8988T (cell line): ENCODE data around the gene MYOM3.
"Not testable (repeated sequence)": the region's sequence is repeated elsewhere in the genome, so short reads cannot be mapped to it uniquely, and the experiment has no call there.

Source experiments
- DNase-seq: peaks from one replicate; pipeline ENCODE4 v3.0.0; 2011

Gene MYOM3

GRCh38 chr1:24022581-24023361, 89.2 kb downstream of the MYOM3 start:
- DNase-seq = peak; percentile 44

GRCh38 chr1:24021403-24022266, 90.3 kb downstream of the MYOM3 start:
- no peak for DNase-seq

DNA sequence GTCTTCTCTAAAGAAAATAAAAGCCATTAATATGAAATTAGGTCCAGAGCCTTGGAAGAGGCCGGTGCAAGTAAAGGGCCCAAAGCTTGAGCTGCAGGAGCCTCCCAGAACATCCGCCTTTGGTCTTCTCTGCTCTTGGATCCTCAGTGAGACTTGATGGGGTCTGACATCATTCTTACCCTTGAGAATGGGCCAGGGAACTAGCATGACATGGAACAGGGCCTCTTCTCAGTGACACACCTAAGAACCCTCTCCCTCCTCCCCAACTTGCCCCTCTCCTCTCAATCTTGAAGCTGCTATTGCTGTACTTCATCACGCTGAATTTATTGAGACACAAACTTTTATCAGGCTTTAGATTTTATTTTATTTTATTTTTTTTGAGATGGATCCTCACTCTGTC, 91.5 kb downstream of the MYOM3 start:
- DNase-seq = no peak

GRCh38 chr1:24020025-24020424, 91.9 kb downstream of the MYOM3 start:
- DNase-seq = no peak

GRCh38 chr1:24018611-24019580, 93.0 kb downstream of the MYOM3 start:
- peak; percentile 37 for DNase-seq

DNA sequence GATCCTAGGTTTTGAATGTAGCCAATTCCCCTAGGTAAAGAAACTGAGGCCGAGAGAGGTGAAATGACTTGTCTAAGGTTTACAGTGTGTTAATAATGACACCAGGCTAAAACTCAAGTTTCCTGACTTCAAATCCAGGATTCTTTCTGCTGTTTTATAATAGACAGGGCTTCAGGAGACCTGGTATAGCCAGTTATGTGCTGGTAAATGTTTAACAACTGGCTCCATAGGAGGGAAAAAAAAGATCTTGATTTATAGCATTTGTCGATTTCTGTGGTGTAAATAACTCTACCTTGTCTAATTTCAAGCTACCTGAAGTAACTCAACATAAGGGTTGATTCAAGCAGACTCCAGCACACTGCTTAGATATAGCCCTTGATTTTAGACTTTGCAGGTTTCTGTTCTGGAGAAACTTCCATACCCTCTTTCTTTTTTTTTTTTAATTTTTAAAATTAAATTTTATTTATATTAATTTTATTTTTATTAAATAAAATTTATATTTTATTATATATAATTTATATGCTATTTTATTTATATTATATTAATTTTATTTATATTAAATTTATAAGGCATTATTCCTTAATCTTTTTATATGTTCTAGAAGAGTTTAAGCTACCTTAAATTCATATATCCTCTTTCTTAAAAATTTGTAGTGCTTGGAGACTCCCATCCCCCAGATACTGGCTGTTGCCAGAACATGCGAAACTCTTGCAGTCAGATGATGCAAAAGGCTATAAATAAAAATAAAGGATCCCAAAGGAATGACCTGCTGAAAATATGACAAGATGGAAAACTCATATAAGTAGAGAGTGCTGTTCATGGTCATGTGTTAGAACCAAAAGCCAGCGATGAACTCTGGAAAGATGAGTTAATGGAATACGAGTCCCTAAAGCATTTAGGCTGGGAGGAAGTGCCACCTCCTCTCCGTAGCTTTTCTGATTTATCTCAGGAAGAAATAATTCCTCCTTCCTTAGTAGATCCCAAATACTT, 96.4 kb downstream of the MYOM3 start:
- no peak for DNase-seq

GRCh38 chr1:24012878-24013277, 99.1 kb downstream of the MYOM3 start:
- not testable (repeated sequence) for DNase-seq

DNA sequence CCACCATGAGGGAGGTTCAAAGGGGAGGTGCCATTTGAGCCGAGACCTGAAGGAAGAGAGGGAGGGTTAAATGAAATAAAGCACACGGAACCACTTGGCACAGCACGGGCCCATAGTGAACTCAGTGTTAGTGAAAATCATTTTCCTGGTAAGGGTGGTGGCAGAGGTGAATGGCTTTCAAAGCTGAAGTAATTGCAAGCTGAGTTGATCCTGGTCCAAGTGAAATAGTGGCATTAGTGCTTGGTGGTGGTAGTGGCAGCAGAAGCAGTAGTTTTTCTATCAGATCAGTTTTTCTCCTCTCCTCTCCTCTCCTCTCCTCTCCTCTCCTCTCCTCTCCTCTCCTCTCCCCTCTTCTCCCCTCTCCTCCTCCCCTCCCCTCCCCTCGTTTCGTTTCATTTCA, 101.3 kb downstream of the MYOM3 start:
- no peak for DNase-seq

GRCh38 chr1:24009406-24009805, 102.5 kb downstream of the MYOM3 start:
- no peak for DNase-seq

- not testable (repeated sequence) for DNase-seq
Measured at GRCh38 chr1:24008574-24009184, 103.3 kb downstream of the MYOM3 start.

GRCh38 chr1:24007079-24007478, 104.9 kb downstream of the MYOM3 start:
- DNase-seq = no peak
